Neural cell (in vitro differentiated cells): ENCODE measurements around the gene OTUD5. TPM values are rescaled to one million over a fixed set of nuclear protein-coding genes. Genes with fewer than 3 reads are reported as not detected.

Experiments used
- H2AFZ ChIP-seq: fragments of 200-600, 300-800 bp; sonication (generic), shearing (Covaris generic); 2 replicates; pipeline ENCODE4 v1.6.0; 2014; ENCODE audit warnings: low read depth, mild to moderate bottlenecking, antibody characterized with exemption, low read length, moderate library complexity
- H3F3A ChIP-seq: fragments of 200-600 bp; shearing (Covaris generic); 2 replicates; pipeline ENCODE4 v1.6.1; 2016; ENCODE audit warnings: mild to moderate bottlenecking, moderate library complexity, mixed read lengths, antibody characterized with exemption, low read length; ENCODE audit not compliant: insufficient read depth, poor library complexity, severe bottlenecking
- H3K27ac ChIP-seq: fragments of 200-600, 300-800 bp; sonication (generic), shearing (Covaris generic); 2 replicates; pipeline ENCODE4 v1.5.1; 2014; ENCODE audit warnings: mild to moderate bottlenecking, low read length, moderate library complexity
- H3K27me3 ChIP-seq: fragments of 300-800, 200-600 bp; sonication (generic), shearing (Covaris generic); 2 replicates; pipeline ENCODE4 v1.6.0; 2014; ENCODE audit warnings: mild to moderate bottlenecking, low read depth, low read length, moderate library complexity; ENCODE audit not compliant: insufficient read depth
- H3K36me3 ChIP-seq: fragments of 300-800, 200-600 bp; sonication (generic), shearing (Covaris generic); 2 replicates; pipeline ENCODE4 v1.5.1; 2014; ENCODE audit warnings: mild to moderate bottlenecking, antibody characterized with exemption, low read length, moderate library complexity; ENCODE audit not compliant: insufficient read depth
- H3K4me2 ChIP-seq: fragments of 300-800, 200-600 bp; sonication (generic), shearing (Covaris generic); 2 replicates; pipeline ENCODE4 v1.6.0; 2014; ENCODE audit warnings: mild to moderate bottlenecking, low read length
- H3K4me3 ChIP-seq: fragments of 300-800, 200-600 bp; sonication (generic), shearing (Covaris generic); 2 replicates; pipeline ENCODE4 v1.5.1; 2014; ENCODE audit warnings: mild to moderate bottlenecking, low read length, moderate library complexity
- H3K79me2 ChIP-seq: fragments of 200-600 bp; shearing (Covaris generic); replicated peaks from 2 replicates; pipeline ENCODE4 v1.6.0; 2014; ENCODE audit warnings: mild to moderate bottlenecking, low read length, moderate library complexity; ENCODE audit not compliant: insufficient read depth
- H3K9ac ChIP-seq: fragments of 300-800, 200-600 bp; sonication (generic), shearing (Covaris generic); 2 replicates; pipeline ENCODE4 v1.6.1; 2016; ENCODE audit warnings: mild to moderate bottlenecking, low read length, mixed read lengths
- H3K9me2 ChIP-seq: fragments of 200-600 bp; shearing (Covaris generic); 2 replicates; pipeline ENCODE4 v1.6.1; 2016; ENCODE audit warnings: mild to moderate bottlenecking, low read length, mixed read lengths; ENCODE audit not compliant: insufficient read depth
- H3K9me3 ChIP-seq: fragments of 200-600, 300-800 bp; sonication (generic), shearing (Covaris generic); 2 replicates; pipeline ENCODE4 v1.6.1; 2016; ENCODE audit warnings: mild to moderate bottlenecking, mixed run types, low read length, moderate library complexity, mixed read lengths
- H4K20me1 ChIP-seq: fragments of 200-600 bp; shearing (Covaris generic); 2 replicates; pipeline ENCODE4 v1.6.1; 2016; ENCODE audit warnings: mild to moderate bottlenecking, mixed run types; ENCODE audit not compliant: insufficient read depth
- EP300 ChIP-seq: fragments of 450-650 bp; conservative IDR thresholded peaks from 2 replicates; pipeline ENCODE4 v1.6.1; 2014; ENCODE audit warnings: antibody characterized with exemption, mild to moderate bottlenecking, moderate library complexity; ENCODE audit not compliant: poor library complexity, severe bottlenecking
- EZH2 ChIP-seq: fragments of 200-600, 300-800 bp; shearing (Covaris generic), sonication (generic); IDR thresholded peaks from 2 replicates; pipeline ENCODE4 v1.6.1; 2014; ENCODE audit warnings: antibody characterized with exemption, low read length, borderline replicate concordance, mild to moderate bottlenecking; ENCODE audit not compliant: insufficient read depth, poor library complexity, severe bottlenecking
- MXI1 ChIP-seq: fragments of 450-650 bp; conservative IDR thresholded peaks from 2 replicates; pipeline ENCODE4 v1.6.1; 2014; ENCODE audit warnings: antibody characterized with exemption, mild to moderate bottlenecking; ENCODE audit not compliant: poor library complexity, severe bottlenecking
- POLR2AphosphoS5 ChIP-seq: IDR thresholded peaks from 2 replicates; pipeline ENCODE4 v1.6.1; 2012
- RAD21 ChIP-seq: fragments of 450-650 bp; conservative IDR thresholded peaks from 2 replicates; pipeline ENCODE4 v1.6.1; 2014; ENCODE audit warnings: antibody characterized with exemption, mild to moderate bottlenecking, moderate library complexity
- SMC3 ChIP-seq: fragments of 450-650 bp; conservative IDR thresholded peaks from 2 replicates; pipeline ENCODE4 v1.6.1; 2014; ENCODE audit warnings: antibody characterized with exemption, mild to moderate bottlenecking, moderate library complexity; ENCODE audit not compliant: poor library complexity
- TAF1 ChIP-seq: IDR thresholded peaks from 2 replicates; pipeline ENCODE4 v1.6.1; 2012; ENCODE audit warnings: low read depth
- polyA plus RNA-seq: library from polyadenylated mRNA; depleted of rRNA; stranded (reverse); fragments of >200 nt; gene quantifications from 2 replicates; pipeline ENCODE4 v1.2.3, GENCODE V29; 2014
- TF ChIP-seq, protein P1 (sequence below): fragments of 450-650 bp; IDR thresholded peaks from 2 replicates; pipeline ENCODE4 v1.5.1; 2014; ENCODE audit warnings: antibody characterized with exemption, mild to moderate bottlenecking, moderate library complexity; ENCODE audit not compliant: poor library complexity, severe bottlenecking
- TF ChIP-seq, protein P2 (sequence below): IDR thresholded peaks from 2 replicates; pipeline ENCODE4 v1.6.1; 2012; ENCODE audit warnings: borderline replicate concordance

Gene OTUD5
- polyA plus RNA-seq, 1 donor from 2014 or later = 34.3 TPM

DNA sequence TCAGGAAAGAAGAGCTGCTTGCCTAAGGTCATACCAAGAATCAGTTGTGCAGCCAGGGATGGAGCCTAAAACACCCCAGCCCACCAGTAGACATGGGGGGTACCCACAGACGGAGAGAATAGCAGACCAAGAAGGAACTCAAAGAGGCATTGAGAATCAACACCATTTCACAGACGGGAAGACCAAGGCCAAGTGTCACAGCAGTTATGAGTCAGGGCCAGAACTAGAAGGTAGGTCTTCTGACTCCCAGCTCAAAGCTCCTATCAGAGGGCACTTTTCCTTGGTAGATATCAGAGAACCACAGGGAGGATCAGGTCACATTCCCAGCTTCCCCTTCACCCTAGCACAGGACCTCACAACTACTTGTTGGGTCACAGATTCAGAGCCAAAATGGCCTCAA, 14.5 kb downstream of the OTUD5 start:
- no peak overlapping the region for H3K4me2 ChIP-seq
- H3K79me2 ChIP-seq = no peaks in the 10 kb centered on the region
- H3K27me3 ChIP-seq = no peaks in the 10 kb centered on the region
- no peaks in the 10 kb centered on the region for H4K20me1 ChIP-seq
- no peak overlapping the region for H3K27ac ChIP-seq
- H3K36me3 ChIP-seq = no peaks in the 10 kb centered on the region
- H3F3A ChIP-seq = no peaks in the 10 kb centered on the region
- H3K9me2 ChIP-seq = no peaks in the 10 kb centered on the region
- no peak overlapping the region for H2AFZ ChIP-seq
- H3K4me3 ChIP-seq = no peak overlapping the region
- TF ChIP-seq RAD21 (no peak), EP300 (no peak), SMC3 (no peak), TAF1 (no peak), MXI1 (no peak)
- TF ChIP-seq, protein P1, sequence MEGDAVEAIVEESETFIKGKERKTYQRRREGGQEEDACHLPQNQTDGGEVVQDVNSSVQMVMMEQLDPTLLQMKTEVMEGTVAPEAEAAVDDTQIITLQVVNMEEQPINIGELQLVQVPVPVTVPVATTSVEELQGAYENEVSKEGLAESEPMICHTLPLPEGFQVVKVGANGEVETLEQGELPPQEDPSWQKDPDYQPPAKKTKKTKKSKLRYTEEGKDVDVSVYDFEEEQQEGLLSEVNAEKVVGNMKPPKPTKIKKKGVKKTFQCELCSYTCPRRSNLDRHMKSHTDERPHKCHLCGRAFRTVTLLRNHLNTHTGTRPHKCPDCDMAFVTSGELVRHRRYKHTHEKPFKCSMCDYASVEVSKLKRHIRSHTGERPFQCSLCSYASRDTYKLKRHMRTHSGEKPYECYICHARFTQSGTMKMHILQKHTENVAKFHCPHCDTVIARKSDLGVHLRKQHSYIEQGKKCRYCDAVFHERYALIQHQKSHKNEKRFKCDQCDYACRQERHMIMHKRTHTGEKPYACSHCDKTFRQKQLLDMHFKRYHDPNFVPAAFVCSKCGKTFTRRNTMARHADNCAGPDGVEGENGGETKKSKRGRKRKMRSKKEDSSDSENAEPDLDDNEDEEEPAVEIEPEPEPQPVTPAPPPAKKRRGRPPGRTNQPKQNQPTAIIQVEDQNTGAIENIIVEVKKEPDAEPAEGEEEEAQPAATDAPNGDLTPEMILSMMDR = no peak
- TF ChIP-seq, protein P2, sequence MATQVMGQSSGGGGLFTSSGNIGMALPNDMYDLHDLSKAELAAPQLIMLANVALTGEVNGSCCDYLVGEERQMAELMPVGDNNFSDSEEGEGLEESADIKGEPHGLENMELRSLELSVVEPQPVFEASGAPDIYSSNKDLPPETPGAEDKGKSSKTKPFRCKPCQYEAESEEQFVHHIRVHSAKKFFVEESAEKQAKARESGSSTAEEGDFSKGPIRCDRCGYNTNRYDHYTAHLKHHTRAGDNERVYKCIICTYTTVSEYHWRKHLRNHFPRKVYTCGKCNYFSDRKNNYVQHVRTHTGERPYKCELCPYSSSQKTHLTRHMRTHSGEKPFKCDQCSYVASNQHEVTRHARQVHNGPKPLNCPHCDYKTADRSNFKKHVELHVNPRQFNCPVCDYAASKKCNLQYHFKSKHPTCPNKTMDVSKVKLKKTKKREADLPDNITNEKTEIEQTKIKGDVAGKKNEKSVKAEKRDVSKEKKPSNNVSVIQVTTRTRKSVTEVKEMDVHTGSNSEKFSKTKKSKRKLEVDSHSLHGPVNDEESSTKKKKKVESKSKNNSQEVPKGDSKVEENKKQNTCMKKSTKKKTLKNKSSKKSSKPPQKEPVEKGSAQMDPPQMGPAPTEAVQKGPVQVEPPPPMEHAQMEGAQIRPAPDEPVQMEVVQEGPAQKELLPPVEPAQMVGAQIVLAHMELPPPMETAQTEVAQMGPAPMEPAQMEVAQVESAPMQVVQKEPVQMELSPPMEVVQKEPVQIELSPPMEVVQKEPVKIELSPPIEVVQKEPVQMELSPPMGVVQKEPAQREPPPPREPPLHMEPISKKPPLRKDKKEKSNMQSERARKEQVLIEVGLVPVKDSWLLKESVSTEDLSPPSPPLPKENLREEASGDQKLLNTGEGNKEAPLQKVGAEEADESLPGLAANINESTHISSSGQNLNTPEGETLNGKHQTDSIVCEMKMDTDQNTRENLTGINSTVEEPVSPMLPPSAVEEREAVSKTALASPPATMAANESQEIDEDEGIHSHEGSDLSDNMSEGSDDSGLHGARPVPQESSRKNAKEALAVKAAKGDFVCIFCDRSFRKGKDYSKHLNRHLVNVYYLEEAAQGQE = no peak
- no peak overlapping the region for H3K9ac ChIP-seq
- no peaks in the 10 kb centered on the region for H3K9me3 ChIP-seq

DNA sequence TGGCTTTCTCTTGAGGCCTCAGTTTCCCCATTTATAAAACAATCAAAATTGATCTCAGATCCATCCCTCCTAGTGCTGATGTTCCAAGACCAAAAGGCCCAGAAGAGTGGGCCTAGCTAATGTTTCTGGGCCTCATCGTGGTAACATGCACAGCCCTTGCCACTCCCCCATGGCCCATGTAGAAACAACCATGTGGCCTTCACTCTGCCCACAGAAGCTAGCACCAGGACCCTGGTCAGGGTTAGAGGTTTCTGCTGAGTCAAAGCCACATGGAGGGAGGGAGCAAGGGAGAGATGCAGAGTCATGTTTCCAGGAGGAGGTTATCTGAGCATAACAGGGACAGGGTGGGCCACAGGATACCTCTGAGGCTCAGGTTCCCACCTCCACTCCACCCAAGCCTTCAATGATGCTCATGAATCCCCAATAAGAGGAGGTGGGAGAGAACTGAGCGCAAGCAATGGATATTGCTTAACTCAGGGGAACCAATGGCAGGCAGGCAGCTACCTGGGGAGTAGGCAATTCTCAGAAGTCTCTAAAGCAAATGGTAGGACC, 16.9 kb downstream of the OTUD5 start:
- no peaks in the 10 kb centered on the region for H3F3A ChIP-seq
- TF ChIP-seq SMC3 = no peak
- TF ChIP-seq, protein P2 = no peak
- no peak for TF ChIP-seq EZH2
- no peak for TF ChIP-seq MXI1
- TF ChIP-seq, protein P1 = no peak
- TF ChIP-seq TAF1 = no peak
- no peak for TF ChIP-seq EP300
- TF ChIP-seq POLR2AphosphoS5 = no peak
- no peak for TF ChIP-seq RAD21
- H2AFZ ChIP-seq = no peak overlapping the region
- no peaks in the 10 kb centered on the region for H4K20me1 ChIP-seq
- H3K36me3 ChIP-seq = no peaks in the 10 kb centered on the region
- H3K9me2 ChIP-seq = no peaks in the 10 kb centered on the region
- no peaks in the 10 kb centered on the region for H3K9me3 ChIP-seq
- no peak overlapping the region for H3K9ac ChIP-seq
- H3K4me2 ChIP-seq = no peak overlapping the region
- H3K4me3 ChIP-seq = no peak overlapping the region
- no peaks in the 10 kb centered on the region for H3K27me3 ChIP-seq
- no peaks in the 10 kb centered on the region for H3K79me2 ChIP-seq
- no peak overlapping the region for H3K27ac ChIP-seq
